HuH-7.5 (cell line): ENCODE data around the gene RANBP17.

Experiments used
- DNase-seq: peaks from one replicate; pipeline ENCODE4 v3.0.0; 2011; ENCODE audit warnings: low spot score

RANBP17 gene

GRCh38 chr5:171318026-171318425 lies 456.2 kb downstream of the RANBP17 start:
- DNase-seq, result no peak

GRCh38 chr5:171321447-171321846 lies 459.6 kb downstream of the RANBP17 start:
- DNase-seq, result no peak

GRCh38 chr5:171322527-171322926 lies 460.7 kb downstream of the RANBP17 start:
- DNase-seq, result no peak

DNA sequence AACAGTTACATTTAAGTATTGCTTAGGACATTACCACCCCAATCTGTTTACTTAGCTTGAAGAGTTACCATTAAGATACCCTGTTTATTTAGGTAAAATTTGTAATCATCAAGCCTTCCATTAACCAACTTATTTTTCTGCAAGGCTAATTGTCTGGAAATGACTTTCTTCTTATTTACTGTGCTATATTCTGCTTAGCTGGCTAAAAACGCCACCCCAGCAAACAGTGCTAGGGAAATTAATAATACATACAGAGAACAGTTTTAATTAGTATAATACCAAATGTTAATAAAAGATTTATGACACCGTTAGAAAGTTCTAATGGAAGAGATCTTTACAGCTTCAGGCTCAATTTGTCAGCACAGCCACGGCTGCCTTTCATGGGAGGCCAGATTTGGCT lies 461.2 kb downstream of the RANBP17 start:
- no peak for DNase-seq

GRCh38 chr5:171323806-171324632 lies 462.2 kb downstream of the RANBP17 start:
- DNase-seq, result no peak

DNA sequence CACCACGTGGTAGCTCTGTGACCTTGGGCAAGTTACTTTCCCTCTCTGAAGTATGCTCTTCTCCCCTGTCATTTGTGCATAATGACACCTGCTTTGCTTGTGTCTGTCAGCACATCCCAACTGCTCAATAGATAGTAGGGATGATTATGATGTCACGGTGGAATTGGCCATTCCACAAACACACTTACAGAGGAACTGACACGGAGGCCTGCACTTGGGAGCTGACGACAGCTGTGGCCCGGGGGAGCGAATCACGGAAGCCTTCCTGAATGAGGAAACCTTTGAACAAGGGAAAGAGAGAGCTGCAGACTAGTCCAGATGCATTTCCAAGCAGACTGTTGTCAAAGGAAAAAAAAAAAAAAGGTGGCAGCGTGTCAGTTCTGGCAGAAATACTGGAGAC lies 468.2 kb downstream of the RANBP17 start:
- no peak for DNase-seq

DNA sequence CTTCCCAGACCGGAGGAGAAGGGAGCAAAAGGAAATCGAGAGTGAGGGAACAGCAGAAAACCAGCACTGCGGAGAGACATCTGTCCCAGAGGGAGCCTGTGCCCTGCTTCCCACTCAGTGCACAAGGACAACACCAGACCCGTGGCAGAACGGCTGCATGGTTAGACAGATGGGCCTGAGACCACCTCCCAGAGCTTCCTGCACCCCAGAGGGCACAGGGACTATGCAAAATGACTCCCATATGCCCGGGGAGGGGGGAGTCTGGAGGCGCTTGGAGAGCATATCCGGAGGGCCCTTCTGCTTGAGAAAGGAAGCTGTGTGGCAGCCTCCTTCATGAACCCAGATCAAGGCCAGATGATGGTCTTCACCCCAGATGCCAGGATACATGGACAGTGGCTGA lies 473.8 kb downstream of the RANBP17 start:
- no peak for DNase-seq

GRCh38 chr5:171336521-171337209 lies 474.8 kb downstream of the RANBP17 start:
- no peak for DNase-seq

DNA sequence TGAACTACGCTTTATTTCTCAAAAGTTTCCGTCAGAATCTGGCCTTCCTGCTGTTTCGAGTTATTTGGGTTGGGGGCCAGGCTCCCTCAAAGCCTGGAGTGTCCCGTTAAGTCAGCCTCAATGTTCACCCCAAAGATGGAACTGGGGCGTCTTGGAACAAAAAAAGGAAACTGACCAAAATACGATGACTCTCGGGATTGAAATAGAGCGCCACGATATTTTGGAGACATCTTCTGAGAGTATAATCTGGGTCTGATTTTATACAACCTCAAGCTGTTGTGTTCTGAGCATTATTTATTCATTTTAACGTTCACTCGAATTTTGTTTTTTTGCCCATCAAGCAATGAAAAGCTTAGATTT lies 475.4 kb downstream of the RANBP17 start:
- no peak for DNase-seq

- no peak for DNase-seq
Measured at GRCh38 chr5:171340042-171340441, 478.2 kb downstream of the RANBP17 start.

DNA sequence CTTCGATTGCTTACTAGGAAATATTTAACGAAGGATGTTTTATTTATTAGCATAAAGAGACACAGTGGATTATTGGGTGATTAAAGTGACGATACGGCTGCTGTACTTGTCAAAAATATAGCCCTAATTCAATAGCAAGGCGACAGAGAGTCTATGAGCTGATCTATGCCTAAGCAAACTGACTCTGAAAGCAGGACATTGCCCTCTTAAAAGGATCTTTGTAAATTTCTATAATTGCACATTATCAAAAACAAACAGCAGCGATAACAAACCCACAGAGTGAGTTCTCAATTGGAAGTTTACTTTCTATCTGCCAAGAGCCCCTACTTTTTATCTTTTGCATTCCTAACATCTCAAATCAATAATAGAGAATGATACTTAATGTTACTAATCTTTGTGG lies 478.7 kb downstream of the RANBP17 start:
- DNase-seq, result no peak

DNA sequence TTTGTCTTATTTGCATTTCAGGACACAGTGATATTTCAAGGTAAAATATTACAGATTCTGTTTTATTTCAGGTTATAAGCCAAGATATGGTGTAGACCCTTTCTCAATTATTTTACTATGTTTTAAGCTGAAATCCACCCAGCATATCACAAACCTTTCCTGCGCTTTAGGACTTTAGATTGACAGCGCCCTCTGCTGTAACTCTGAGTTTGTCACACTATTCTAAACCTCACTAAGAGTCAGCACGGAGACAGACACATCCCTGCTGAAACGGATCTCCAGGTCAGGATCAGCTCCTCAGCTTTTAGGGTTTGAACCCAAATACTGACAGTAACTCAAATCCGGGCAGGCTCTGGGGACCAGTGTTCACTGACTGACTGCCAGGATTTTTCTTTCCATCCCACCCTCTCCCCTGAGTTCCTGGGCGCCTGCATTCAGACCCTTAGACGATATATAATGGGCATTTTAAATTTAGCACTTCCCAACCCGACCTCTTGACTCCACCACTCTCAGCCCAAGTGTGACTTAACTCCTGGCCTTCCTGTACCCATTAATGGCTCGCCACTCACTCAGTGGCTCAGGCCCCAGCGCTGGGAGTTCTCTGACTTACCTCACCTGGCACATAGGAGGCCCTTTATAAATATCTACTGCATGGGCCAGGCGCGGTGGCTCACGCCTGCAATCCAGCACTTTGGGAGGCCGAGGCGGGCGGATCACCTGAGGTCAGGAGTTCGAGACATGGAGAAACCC lies 480.7 kb downstream of the RANBP17 start:
- DNase-seq, result no peak

- DNase-seq, result no peak
Measured at GRCh38 chr5:171344936-171345608, 483.3 kb downstream of the RANBP17 start.
